Panc1 (cell line): ENCODE data around the gene PARS2. TPM values are rescaled to one million over a fixed set of nuclear protein-coding genes. Genes with fewer than 3 reads are reported as not detected.

Experiments
- ATAC-seq: fragments of 200-7000 bp; cut with Tn5 transposase; 2 replicates; pipeline ENCODE4 v1.9.1; 2020; ENCODE audit warnings: mild to moderate bottlenecking, moderate library complexity
- BruUV-seq: library from RNA; stranded (reverse); fragments of 400-500 nt; replicated peaks from 2 replicates; lab custom pipeline; 2021; lab: Mats Ljungman, UMichigan
- CTCF ChIA-PET: fragments of 300-600 bp; sonication (Branson Sonifier 250); formaldehyde crosslinking; loops from one replicate; lab custom pipeline; 2022; ENCODE audit warnings: antibody characterized with exemption; lab: Charles Lee
- POLR2A ChIA-PET: fragments of 300-600 bp; sonication (Branson Sonifier 250); formaldehyde crosslinking; loops from one replicate; lab custom pipeline; 2022; ENCODE audit warnings: antibody characterized with exemption; lab: Charles Lee
- DNase-seq: peaks from one replicate; pipeline ENCODE4 v3.0.0-alpha.2; 2010; ENCODE audit warnings: low read depth, low spot score
- H3K27ac ChIP-seq: 2 replicates; pipeline ENCODE4 v1.5.1; 2011; ENCODE audit warnings: mild to moderate bottlenecking, low read length, inconsistent platforms
- H3K27me3 ChIP-seq: fragments of 200-500 bp; sonication (Bioruptor generic); 2 replicates; pipeline ENCODE4 v1.6.0; 2014; ENCODE audit warnings: low read length, inconsistent platforms; ENCODE audit not compliant: control insufficient read depth, insufficient read depth
- H3K36me3 ChIP-seq: fragments of 200-500 bp; sonication (Bioruptor generic); 2 replicates; pipeline ENCODE4 v1.5.1; 2014; ENCODE audit warnings: inconsistent platforms, mild to moderate bottlenecking, low read length, moderate library complexity; ENCODE audit not compliant: control insufficient read depth, insufficient read depth
- H3K4me1 ChIP-seq: 2 replicates; pipeline ENCODE4 v1.5.1; 2011; ENCODE audit warnings: inconsistent platforms, mild to moderate bottlenecking, low read length, moderate library complexity; ENCODE audit not compliant: control insufficient read depth, insufficient read depth
- H3K4me3 ChIP-seq, 2 experiments: 2 replicates each; pipeline ENCODE4 v1.5.1; 2011 to 2012; ENCODE audit warnings: low read depth in 2 of 2, low read length in 2 of 2, mild to moderate bottlenecking in 2 of 2, inconsistent platforms in 1 of 2, moderate library complexity in 1 of 2
- H3K9me3 ChIP-seq: fragments of 200-500 bp; sonication (Bioruptor generic); 2 replicates; pipeline ENCODE4 v1.5.1; 2014; ENCODE audit warnings: low read depth, mild to moderate bottlenecking, inconsistent platforms, low read length, moderate library complexity; ENCODE audit not compliant: control insufficient read depth, insufficient read depth
- POLR2AphosphoS5 ChIP-seq: IDR thresholded peaks from 2 replicates; pipeline ENCODE4 v1.6.1; 2012; ENCODE audit warnings: mild to moderate bottlenecking, low read depth, low read length, moderate library complexity
- SIN3A ChIP-seq: IDR thresholded peaks from 2 replicates; pipeline ENCODE4 v1.6.1; 2012; ENCODE audit warnings: low read depth, mild to moderate bottlenecking, low read length, moderate library complexity, borderline replicate concordance; ENCODE audit not compliant: insufficient read depth
- TCF7L2 ChIP-seq: IDR thresholded peaks from 2 replicates; pipeline ENCODE4 v1.6.1; 2011; ENCODE audit warnings: mild to moderate bottlenecking, low read depth, low read length, inconsistent platforms
- in situ Hi-C: cut with HindIII; loops from 2 replicates; pipeline ENCODE4 v1.10.0; 2016; ENCODE audit warnings: low sequenced_read_pairs, low pct_unique_long_range_greater_than_20kb
- intact Hi-C: fragments of 100-400 bp; cut with micrococcal nuclease; formaldehyde crosslinking; loops from one replicate; pipeline ENCODE4 v1.10.0; 2022; ENCODE audit not compliant: unreplicated experiment
- total RNA-seq: library from RNA; stranded (reverse); gene quantifications from one replicate; pipeline ENCODE4 v1.2.1, GENCODE V29; 2021; ENCODE audit not compliant: unreplicated experiment
- TF ChIP-seq, protein P1 (sequence below): fragments of 450-650 bp; IDR thresholded peaks from 2 replicates; pipeline ENCODE4 v1.5.1; 2017; ENCODE audit warnings: mild to moderate bottlenecking
- TF ChIP-seq, protein P2 (sequence below), 2 experiments: IDR thresholded peaks; 2 replicates each; pipeline ENCODE4 v1.6.1; 2011 to 2012; ENCODE audit warnings: low read depth in 2 of 2, control low read depth in 1 of 2, low read length in 1 of 2, mild to moderate bottlenecking in 1 of 2, moderate library complexity in 1 of 2; ENCODE audit not compliant: insufficient read depth in 1 of 2

The PARS2 gene
- total RNA-seq, 1 experiment from 2014 or later = 4.4 TPM

DNA sequence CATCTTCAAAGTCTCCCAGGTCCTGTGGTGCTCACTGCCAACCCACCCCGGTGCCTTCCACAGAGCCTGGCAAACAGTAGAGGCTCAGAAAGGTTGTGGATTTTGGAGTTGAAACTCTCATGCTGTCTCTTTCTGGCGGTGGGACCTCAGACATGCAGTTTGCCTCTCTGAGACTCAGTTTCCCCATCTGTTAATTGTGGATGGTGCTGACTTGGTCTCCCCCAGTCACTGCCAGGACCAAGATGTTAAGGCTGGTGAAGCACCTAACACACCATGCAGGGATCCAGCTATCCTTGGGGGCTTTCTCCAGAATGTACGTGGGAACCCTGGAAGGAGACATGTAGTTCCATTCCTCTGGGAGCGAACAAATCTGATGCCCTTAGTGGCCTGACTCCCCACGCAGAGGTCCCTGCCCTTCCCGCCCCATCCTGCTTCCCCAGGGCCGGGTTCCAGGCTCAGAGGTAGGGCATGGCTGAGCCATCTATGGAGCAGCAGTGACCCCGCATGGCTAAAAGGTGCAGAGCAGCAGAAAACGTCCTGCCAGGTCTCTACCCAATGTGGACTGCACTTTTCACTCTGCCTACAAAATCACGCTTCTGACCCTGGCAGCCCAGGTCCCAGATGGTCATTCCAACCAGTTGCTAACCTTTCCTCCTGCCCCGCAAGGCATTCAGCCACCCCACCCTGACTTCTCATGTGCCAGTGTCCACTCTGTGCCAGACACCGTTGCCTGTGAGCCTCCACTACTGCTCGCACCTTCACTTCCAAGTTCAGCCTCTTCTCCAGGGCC is 46.0 kb upstream of the PARS2 start:
- Histone ChIP-seq H3K9me3 (no peaks in the 10 kb centered on the region), H3K27ac (no peak overlapping the region), H3K4me1 (no peaks in the 10 kb centered on the region), H3K4me3 (no peak overlapping the region), H3K36me3 (no peaks in the 10 kb centered on the region), H3K27me3 (no peaks in the 10 kb centered on the region; the same call in 1 of the 2 replicates)
- TF ChIP-seq, protein P1, sequence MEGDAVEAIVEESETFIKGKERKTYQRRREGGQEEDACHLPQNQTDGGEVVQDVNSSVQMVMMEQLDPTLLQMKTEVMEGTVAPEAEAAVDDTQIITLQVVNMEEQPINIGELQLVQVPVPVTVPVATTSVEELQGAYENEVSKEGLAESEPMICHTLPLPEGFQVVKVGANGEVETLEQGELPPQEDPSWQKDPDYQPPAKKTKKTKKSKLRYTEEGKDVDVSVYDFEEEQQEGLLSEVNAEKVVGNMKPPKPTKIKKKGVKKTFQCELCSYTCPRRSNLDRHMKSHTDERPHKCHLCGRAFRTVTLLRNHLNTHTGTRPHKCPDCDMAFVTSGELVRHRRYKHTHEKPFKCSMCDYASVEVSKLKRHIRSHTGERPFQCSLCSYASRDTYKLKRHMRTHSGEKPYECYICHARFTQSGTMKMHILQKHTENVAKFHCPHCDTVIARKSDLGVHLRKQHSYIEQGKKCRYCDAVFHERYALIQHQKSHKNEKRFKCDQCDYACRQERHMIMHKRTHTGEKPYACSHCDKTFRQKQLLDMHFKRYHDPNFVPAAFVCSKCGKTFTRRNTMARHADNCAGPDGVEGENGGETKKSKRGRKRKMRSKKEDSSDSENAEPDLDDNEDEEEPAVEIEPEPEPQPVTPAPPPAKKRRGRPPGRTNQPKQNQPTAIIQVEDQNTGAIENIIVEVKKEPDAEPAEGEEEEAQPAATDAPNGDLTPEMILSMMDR = peak; percentile 91
- TF ChIP-seq, protein P2, sequence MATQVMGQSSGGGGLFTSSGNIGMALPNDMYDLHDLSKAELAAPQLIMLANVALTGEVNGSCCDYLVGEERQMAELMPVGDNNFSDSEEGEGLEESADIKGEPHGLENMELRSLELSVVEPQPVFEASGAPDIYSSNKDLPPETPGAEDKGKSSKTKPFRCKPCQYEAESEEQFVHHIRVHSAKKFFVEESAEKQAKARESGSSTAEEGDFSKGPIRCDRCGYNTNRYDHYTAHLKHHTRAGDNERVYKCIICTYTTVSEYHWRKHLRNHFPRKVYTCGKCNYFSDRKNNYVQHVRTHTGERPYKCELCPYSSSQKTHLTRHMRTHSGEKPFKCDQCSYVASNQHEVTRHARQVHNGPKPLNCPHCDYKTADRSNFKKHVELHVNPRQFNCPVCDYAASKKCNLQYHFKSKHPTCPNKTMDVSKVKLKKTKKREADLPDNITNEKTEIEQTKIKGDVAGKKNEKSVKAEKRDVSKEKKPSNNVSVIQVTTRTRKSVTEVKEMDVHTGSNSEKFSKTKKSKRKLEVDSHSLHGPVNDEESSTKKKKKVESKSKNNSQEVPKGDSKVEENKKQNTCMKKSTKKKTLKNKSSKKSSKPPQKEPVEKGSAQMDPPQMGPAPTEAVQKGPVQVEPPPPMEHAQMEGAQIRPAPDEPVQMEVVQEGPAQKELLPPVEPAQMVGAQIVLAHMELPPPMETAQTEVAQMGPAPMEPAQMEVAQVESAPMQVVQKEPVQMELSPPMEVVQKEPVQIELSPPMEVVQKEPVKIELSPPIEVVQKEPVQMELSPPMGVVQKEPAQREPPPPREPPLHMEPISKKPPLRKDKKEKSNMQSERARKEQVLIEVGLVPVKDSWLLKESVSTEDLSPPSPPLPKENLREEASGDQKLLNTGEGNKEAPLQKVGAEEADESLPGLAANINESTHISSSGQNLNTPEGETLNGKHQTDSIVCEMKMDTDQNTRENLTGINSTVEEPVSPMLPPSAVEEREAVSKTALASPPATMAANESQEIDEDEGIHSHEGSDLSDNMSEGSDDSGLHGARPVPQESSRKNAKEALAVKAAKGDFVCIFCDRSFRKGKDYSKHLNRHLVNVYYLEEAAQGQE (IDR thresholded peaks at IDR 0.05; ENCODE audit: insufficient read depth in 1 of 2, low read depth in 2 of 2, low read length in 1 of 2) = no peak
- DNase-seq = peak; percentile 67
- BruUV-seq = no TSS peak
- in situ Hi-C loops (no loop called here), intact Hi-C loops (loop anchor here (1.0 to 5.0 kb wide), 2 partner anchors 138 to 313 kb away; no protein-coding TSS in a partner anchor)
- ChIA-PET POLR2A (no interaction called here), CTCF (interaction anchor here (0.9 kb wide), 1 partner anchor 311 kb away, joined by 4 read pairs; no protein-coding TSS in a partner anchor)
- ATAC-seq = peak; percentile 95

DNA sequence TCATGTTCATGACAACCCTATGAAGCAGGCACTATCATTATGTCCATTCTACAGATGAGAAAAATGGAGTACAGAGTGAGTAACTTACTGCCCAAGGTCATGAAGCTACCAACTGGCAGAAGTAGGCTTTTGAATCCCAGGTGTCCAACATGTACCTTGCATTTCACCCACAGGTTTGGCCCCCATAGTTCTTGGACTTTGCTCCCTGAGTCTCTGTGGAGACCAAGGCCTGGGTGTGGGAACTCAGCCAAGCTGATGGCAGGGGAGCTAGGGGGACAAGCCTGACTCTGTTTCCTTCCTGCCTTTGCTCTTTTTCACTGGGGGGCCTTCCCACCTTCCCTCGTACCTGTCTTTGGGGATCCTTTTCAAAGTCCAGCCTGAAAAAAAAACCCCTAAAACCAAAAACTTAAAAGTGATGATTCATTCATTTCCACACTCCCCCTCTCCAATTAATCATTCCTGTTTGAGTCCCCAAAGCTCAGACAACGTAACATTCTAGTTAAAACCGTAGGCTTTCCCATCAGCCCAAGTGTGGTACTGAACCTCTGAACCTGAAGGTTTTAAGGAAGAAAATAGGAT is 45.3 kb upstream of the PARS2 start:
- ATAC-seq (no peak), DNase-seq (no peak)
- ChIA-PET POLR2A (no interaction called here), CTCF (interaction anchor here (0.7 to 0.9 kb wide), 2 partner anchors 87 to 310 kb away, joined by 3 to 4 read pairs; no protein-coding TSS in a partner anchor)
- H3K27me3 ChIP-seq = no peaks in the 10 kb centered on the region
- TF ChIP-seq, protein P2 (IDR thresholded peaks at IDR 0.05; ENCODE audit: insufficient read depth in 1 of 2, low read depth in 2 of 2, low read length in 1 of 2) = no peak
- no peak for TF ChIP-seq TCF7L2
- TF ChIP-seq POLR2AphosphoS5 = no peak
- no peak for TF ChIP-seq SIN3A
- TF ChIP-seq, protein P1 = no peak
- no TSS peak for BruUV-seq
- no peaks in the 10 kb centered on the region for H3K36me3 ChIP-seq
- H3K4me3 ChIP-seq = no peak overlapping the region
- in situ Hi-C loops = no loop called here
- no peaks in the 10 kb centered on the region for H3K4me1 ChIP-seq
- H3K9me3 ChIP-seq = no peaks in the 10 kb centered on the region
- intact Hi-C loops = loop anchor here (1.0 to 5.0 kb wide), 2 partner anchors 137 to 312 kb away; no protein-coding TSS in a partner anchor
- no peak overlapping the region for H3K27ac ChIP-seq
